Measurements from ENCODE around the gene RAC2. TPM values are rescaled to one million over a fixed set of nuclear protein-coding genes. Genes with fewer than 3 reads are reported as not detected.

The RAC2 gene
- polyA plus RNA-seq, 1 donor, result 22.6 TPM

DNA sequence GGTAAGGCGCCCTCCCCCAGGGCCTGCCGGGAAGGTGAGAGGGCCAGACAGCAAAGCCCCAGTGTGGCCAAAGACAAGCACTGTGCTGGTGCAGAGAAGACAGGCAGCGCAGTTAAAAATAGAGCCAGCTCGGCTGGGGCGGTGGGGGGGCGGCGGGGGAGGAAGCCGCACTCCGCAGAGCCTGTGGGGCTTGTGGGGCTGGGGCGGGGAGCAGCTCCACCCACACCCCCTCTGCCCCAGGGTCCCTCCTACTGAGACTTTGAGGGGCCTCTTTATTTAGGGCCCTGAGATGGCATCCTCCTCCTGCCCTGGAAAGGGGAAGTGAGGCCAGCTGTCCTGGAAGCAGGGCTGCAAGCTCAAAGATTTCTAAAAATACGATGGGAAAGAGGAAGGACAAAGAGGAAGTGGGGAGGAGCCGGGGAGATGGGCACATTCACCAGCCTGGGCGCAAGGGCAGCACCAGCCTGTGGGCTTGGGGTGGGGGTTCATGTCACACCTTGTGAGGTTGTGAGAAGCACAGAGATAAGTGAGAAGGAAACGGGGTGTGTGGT lies 40.8 kb upstream of the RAC2 start:
- no peaks in the 10 kb centered on the region for H3K4me1 ChIP-seq (ENCODE audit: control insufficient read depth, insufficient read depth, low read length)
- H3K27me3 ChIP-seq (ENCODE audit: control insufficient read depth, insufficient read depth, low read length), result peaks cover 8% of the 10 kb centered on the region
- H3K27ac ChIP-seq (ENCODE audit: low read length), result no peak overlapping the region
- no peak for DNase-seq
- WGBS (ENCODE audit: insufficient coverage, low lambda C conversion rate), result no CpG with 5 or more reads among the region's 14 CpGs
- H3K9me3 ChIP-seq (ENCODE audit: control insufficient read depth, low read depth, low read length), result no peaks in the 10 kb centered on the region
- no peak overlapping the region for H3K4me3 ChIP-seq (ENCODE audit: low read length)
- H3K36me3 ChIP-seq (ENCODE audit: control insufficient read depth, insufficient read depth, low read length), result no peaks in the 10 kb centered on the region

GRCh38 chr22:37284126-37284804 lies 40.2 kb upstream of the RAC2 start:
- peaks cover 8% of the 10 kb centered on the region for H3K27me3 ChIP-seq (ENCODE audit: control insufficient read depth, insufficient read depth, low read length)
- H3K9me3 ChIP-seq (ENCODE audit: control insufficient read depth, low read depth, low read length), result no peaks in the 10 kb centered on the region
- no CpG with 5 or more reads among the region's 9 CpGs for WGBS (ENCODE audit: insufficient coverage, low lambda C conversion rate)
- no peaks in the 10 kb centered on the region for H3K36me3 ChIP-seq (ENCODE audit: control insufficient read depth, insufficient read depth, low read length)
- no peak overlapping the region for H3K27ac ChIP-seq (ENCODE audit: low read length)
- H3K4me3 ChIP-seq (ENCODE audit: low read length), result no peak overlapping the region
- H3K4me1 ChIP-seq (ENCODE audit: control insufficient read depth, insufficient read depth, low read length), result no peaks in the 10 kb centered on the region
- no peak for DNase-seq

DNA sequence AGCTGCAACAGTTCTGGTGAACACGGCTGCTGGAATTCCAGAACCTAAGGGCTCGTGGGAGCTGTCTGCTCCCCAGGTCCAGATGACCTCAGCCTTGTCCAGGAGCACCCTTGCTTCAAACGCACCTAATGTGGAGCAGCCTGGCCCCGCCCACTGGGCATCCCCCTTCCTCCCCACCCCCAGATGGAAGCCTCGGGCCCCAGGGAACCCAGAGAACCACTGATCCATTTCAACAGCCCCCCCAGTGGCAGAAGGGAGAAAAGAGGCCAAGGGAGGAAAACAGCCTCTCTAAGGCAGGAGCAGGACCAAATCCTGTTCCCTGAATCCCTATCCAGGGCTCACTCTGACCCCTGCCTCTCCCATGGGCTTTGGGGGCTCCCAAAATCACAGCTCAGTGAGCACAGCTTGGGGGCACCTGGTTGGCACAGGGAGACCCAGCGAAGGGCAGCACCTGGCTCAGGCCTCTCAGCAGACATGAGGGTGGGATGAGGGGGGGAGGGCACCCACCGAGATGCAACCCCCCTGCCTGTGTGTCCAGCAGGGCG lies 39.4 kb upstream of the RAC2 start:
- peaks cover 8% of the 10 kb centered on the region for H3K27me3 ChIP-seq (ENCODE audit: control insufficient read depth, insufficient read depth, low read length)
- H3K36me3 ChIP-seq (ENCODE audit: control insufficient read depth, insufficient read depth, low read length), result no peaks in the 10 kb centered on the region
- no peaks in the 10 kb centered on the region for H3K4me1 ChIP-seq (ENCODE audit: control insufficient read depth, insufficient read depth, low read length)
- no CpG with 5 or more reads among the region's 8 CpGs for WGBS (ENCODE audit: insufficient coverage, low lambda C conversion rate)
- DNase-seq, result no peak
- no peak overlapping the region for H3K27ac ChIP-seq (ENCODE audit: low read length)
- H3K4me3 ChIP-seq (ENCODE audit: low read length), result peak overlapping the region; percentile 13
- no peaks in the 10 kb centered on the region for H3K9me3 ChIP-seq (ENCODE audit: control insufficient read depth, low read depth, low read length)

DNA sequence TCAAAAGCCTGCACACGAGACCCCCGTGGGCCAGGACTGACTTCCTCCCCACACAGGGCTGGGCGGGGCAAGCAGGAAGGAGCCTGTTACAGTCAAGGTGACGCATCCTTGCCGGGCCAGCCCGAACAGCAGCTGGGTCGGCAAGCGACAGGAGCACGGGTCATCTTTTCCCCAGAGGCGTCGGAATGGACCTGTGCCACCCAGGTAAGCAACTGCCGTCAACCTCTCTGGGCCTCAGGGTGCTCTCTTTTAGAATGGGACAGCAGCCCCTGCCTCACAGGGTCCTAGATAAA lies 38.3 kb upstream of the RAC2 start, which contains the start of gene CYTH4:
Gene CYTH4, plus strand, starts transcription at position 124 of the 293 bp plus-strand sequence. Its CDS starts 62 bp downstream, at position 186.
- H3K9me3 ChIP-seq (ENCODE audit: control insufficient read depth, low read depth, low read length), result no peaks in the 10 kb centered on the region
- H3K27me3 ChIP-seq (ENCODE audit: control insufficient read depth, insufficient read depth, low read length), result peaks cover 14% of the 10 kb centered on the region
- H3K27ac ChIP-seq (ENCODE audit: low read length), result no peak within 1 kb of the TSS
- peak within 1 kb of the TSS; percentile 21 for H3K4me3 ChIP-seq (ENCODE audit: low read length)
- WGBS (ENCODE audit: insufficient coverage, low lambda C conversion rate), result no CpG with 5 or more reads among the region's 12 CpGs
- no peak for DNase-seq
- H3K4me1 ChIP-seq (ENCODE audit: control insufficient read depth, insufficient read depth, low read length), result no peaks in the 10 kb centered on the region
- H3K36me3 ChIP-seq (ENCODE audit: control insufficient read depth, insufficient read depth, low read length), result no peaks in the 10 kb centered on the region

- H3K27ac ChIP-seq (ENCODE audit: low read length), result no peak overlapping the region
These were observed 37.7 kb upstream of the RAC2 start for GRCh38 chr22:37281646-37282384.

GRCh38 chr22:37281195-37281594 lies 37.1 kb upstream of the RAC2 start:
- H3K36me3 ChIP-seq (ENCODE audit: control insufficient read depth, insufficient read depth, low read length), result no peaks in the 10 kb centered on the region
- WGBS (ENCODE audit: insufficient coverage, low lambda C conversion rate), result no CpG with 5 or more reads among the region's 7 CpGs
- H3K27ac ChIP-seq (ENCODE audit: low read length), result no peak overlapping the region
- H3K9me3 ChIP-seq (ENCODE audit: control insufficient read depth, low read depth, low read length), result no peaks in the 10 kb centered on the region
- no peaks in the 10 kb centered on the region for H3K4me1 ChIP-seq (ENCODE audit: control insufficient read depth, insufficient read depth, low read length)
- no peak overlapping the region for H3K4me3 ChIP-seq (ENCODE audit: low read length)
- H3K27me3 ChIP-seq (ENCODE audit: control insufficient read depth, insufficient read depth, low read length), result peaks cover 14% of the 10 kb centered on the region
- no peak for DNase-seq

More at GRCh38 chr22:37281646-37282384, 37.7 kb upstream of the RAC2 start:
- Histone ChIP-seq H3K27me3 (ENCODE audit: control insufficient read depth, insufficient read depth, low read length) (peaks cover 14% of the 10 kb centered on the region), H3K9me3 (ENCODE audit: control insufficient read depth, low read depth, low read length) (no peaks in the 10 kb centered on the region), H3K36me3 (ENCODE audit: control insufficient read depth, insufficient read depth, low read length) (no peaks in the 10 kb centered on the region), H3K4me1 (ENCODE audit: control insufficient read depth, insufficient read depth, low read length) (no peaks in the 10 kb centered on the region), H3K4me3 (ENCODE audit: low read length) (no peak overlapping the region)
- DNase-seq, result no peak
- WGBS (ENCODE audit: insufficient coverage, low lambda C conversion rate), result no CpG with 5 or more reads among the region's 12 CpGs

DNA sequence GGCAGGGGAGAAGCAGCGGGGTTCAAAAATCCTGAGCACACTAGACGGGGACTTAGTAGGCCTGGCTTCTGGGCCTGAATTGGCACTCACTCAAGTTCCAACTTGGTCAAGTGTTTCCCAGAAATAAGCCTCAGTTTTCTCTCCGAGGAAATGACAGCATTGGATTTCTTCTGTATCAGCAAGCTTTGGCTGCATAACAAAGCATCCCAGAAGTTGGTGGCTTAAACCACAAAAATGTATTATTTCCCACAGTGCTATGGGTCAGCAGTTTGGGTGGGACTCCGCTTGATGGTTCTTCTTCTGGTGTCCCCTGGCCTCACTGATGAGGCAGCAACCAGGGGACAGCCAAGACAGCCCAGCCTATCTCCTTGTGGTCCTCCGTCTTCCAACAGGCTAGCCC lies 36.6 kb upstream of the RAC2 start:
- Histone ChIP-seq H3K36me3 (ENCODE audit: control insufficient read depth, insufficient read depth, low read length) (no peaks in the 10 kb centered on the region), H3K9me3 (ENCODE audit: control insufficient read depth, low read depth, low read length) (no peaks in the 10 kb centered on the region), H3K27ac (ENCODE audit: low read length) (no peak overlapping the region), H3K27me3 (ENCODE audit: control insufficient read depth, insufficient read depth, low read length) (peaks cover 14% of the 10 kb centered on the region), H3K4me3 (ENCODE audit: low read length) (no peak overlapping the region), H3K4me1 (ENCODE audit: control insufficient read depth, insufficient read depth, low read length) (no peaks in the 10 kb centered on the region)
- DNase-seq, result no peak
- no CpG with 5 or more reads among the region's 5 CpGs for WGBS (ENCODE audit: insufficient coverage, low lambda C conversion rate)

- Histone ChIP-seq H3K36me3 (ENCODE audit: control insufficient read depth, insufficient read depth, low read length) (no peaks in the 10 kb centered on the region), H3K27ac (ENCODE audit: low read length) (no peak overlapping the region), H3K4me1 (ENCODE audit: control insufficient read depth, insufficient read depth, low read length) (no peaks in the 10 kb centered on the region), H3K4me3 (ENCODE audit: low read length) (no peak overlapping the region), H3K27me3 (ENCODE audit: control insufficient read depth, insufficient read depth, low read length) (peaks cover 14% of the 10 kb centered on the region), H3K9me3 (ENCODE audit: control insufficient read depth, low read depth, low read length) (no peaks in the 10 kb centered on the region)
- no peak for DNase-seq
- 18% methylated on average over 3 of the region's 17 CpGs for WGBS (ENCODE audit: insufficient coverage, low lambda C conversion rate)
These were observed 35.5 kb upstream of the RAC2 start for GRCh38 chr22:37279331-37280181.

- Histone ChIP-seq H3K27ac (ENCODE audit: low read length) (no peak overlapping the region), H3K4me3 (ENCODE audit: low read length) (no peak overlapping the region), H3K27me3 (ENCODE audit: control insufficient read depth, insufficient read depth, low read length) (peaks cover 17% of the 10 kb centered on the region), H3K36me3 (ENCODE audit: control insufficient read depth, insufficient read depth, low read length) (no peaks in the 10 kb centered on the region), H3K4me1 (ENCODE audit: control insufficient read depth, insufficient read depth, low read length) (no peaks in the 10 kb centered on the region), H3K9me3 (ENCODE audit: control insufficient read depth, low read depth, low read length) (no peaks in the 10 kb centered on the region)
- no CpG with 5 or more reads among the region's 5 CpGs for WGBS (ENCODE audit: insufficient coverage, low lambda C conversion rate)
- no peak for DNase-seq
These were observed 34.2 kb upstream of the RAC2 start for GRCh38 chr22:37278261-37278660.

DNA sequence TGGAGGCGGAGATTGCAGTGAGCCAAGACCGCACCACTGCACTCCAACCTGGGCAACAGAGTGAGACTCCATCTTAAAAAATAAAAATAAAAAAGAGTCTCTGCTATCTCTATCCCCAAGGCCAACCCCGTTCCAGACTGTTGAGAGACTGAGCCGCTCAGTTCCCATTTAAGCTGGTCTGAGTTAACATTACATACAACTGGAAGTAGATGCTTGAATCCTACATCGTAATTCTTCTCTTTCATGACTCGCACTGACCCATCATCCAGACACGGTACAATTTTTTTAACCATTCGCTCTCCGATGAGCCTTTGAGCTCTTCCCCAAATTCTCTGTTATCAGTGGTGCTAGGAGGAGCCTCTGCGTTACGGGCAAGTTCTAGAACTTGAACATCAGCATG lies 33.3 kb upstream of the RAC2 start:
- H3K27me3 ChIP-seq (ENCODE audit: control insufficient read depth, insufficient read depth, low read length), result peaks cover 11% of the 10 kb centered on the region
- no peak for DNase-seq
- no peaks in the 10 kb centered on the region for H3K9me3 ChIP-seq (ENCODE audit: control insufficient read depth, low read depth, low read length)
- no peaks in the 10 kb centered on the region for H3K36me3 ChIP-seq (ENCODE audit: control insufficient read depth, insufficient read depth, low read length)
- no peak overlapping the region for H3K4me3 ChIP-seq (ENCODE audit: low read length)
- WGBS (ENCODE audit: insufficient coverage, low lambda C conversion rate), result 60% methylated on average over 2 of the region's 11 CpGs
- no peaks in the 10 kb centered on the region for H3K4me1 ChIP-seq (ENCODE audit: control insufficient read depth, insufficient read depth, low read length)
- no peak overlapping the region for H3K27ac ChIP-seq (ENCODE audit: low read length)

All from large intestine (tissue), 3 donors.